ENCODE measurements around the gene DBP. TPM values are rescaled to one million over a fixed set of nuclear protein-coding genes. Genes with fewer than 3 reads are reported as not detected.
A peak's percentile ranks its signal among the peaks of the same experiment; 100 is the strongest.

The DBP gene
- total RNA-seq, 1 experiment from 2014 or later = 12.0 TPM

GRCh38 chr19:48618916-48619691 lies 18.1 kb downstream of the DBP start, which contains the start of the genes RPL18 and SPHK2 (continued):
- no peak for TF ChIP-seq SOX15 (CRISPR knock-in tag; IDR thresholded peaks at IDR 0.05)
- TF ChIP-seq FOXK1 (CRISPR knock-in tag; IDR thresholded peaks at IDR 0.05) = peak; percentile 97
- no peak for TF ChIP-seq NR2C2 (CRISPR knock-in tag; IDR thresholded peaks at IDR 0.05)
- no peak for TF ChIP-seq ZNF317 (CRISPR knock-in tag; IDR thresholded peaks at IDR 0.05; ENCODE audit: borderline replicate concordance, low read depth)
- peak; percentile 69; the same call in 1 of the 2 replicates for TF ChIP-seq HMGXB4 (CRISPR knock-in tag; IDR thresholded peaks at IDR 0.05)
- no peak for TF ChIP-seq AFF4 (CRISPR knock-in tag; IDR thresholded peaks at IDR 0.05; ENCODE audit: borderline replicate concordance)
- no peak for TF ChIP-seq EMX1 (CRISPR knock-in tag; IDR thresholded peaks at IDR 0.05)
- TF ChIP-seq TCF7 (CRISPR knock-in tag; IDR thresholded peaks at IDR 0.05; ENCODE audit: low read depth) = no peak
- no peak for TF ChIP-seq RELA (CRISPR knock-in tag; IDR thresholded peaks at IDR 0.05; ENCODE audit: borderline replicate concordance)
- no peak for TF ChIP-seq E2F4 (CRISPR knock-in tag; IDR thresholded peaks at IDR 0.05; ENCODE audit: borderline replicate concordance, low read depth)
- no peak for TF ChIP-seq ZNF512 (CRISPR knock-in tag; IDR thresholded peaks at IDR 0.05; ENCODE audit: borderline replicate concordance)
- no peak for TF ChIP-seq NR1H2 (CRISPR knock-in tag; IDR thresholded peaks at IDR 0.05)
- TF ChIP-seq ZMAT4 (CRISPR knock-in tag; IDR thresholded peaks at IDR 0.05) = no peak
- TF ChIP-seq ETV6 (CRISPR knock-in tag; IDR thresholded peaks at IDR 0.05) = peak; percentile 41; the same call in 1 of the 2 replicates
- no peak for TF ChIP-seq PREB (CRISPR knock-in tag; IDR thresholded peaks at IDR 0.05; ENCODE audit: borderline replicate concordance)
- no peak for TF ChIP-seq FOXJ3 (CRISPR knock-in tag; IDR thresholded peaks at IDR 0.05; ENCODE audit: borderline replicate concordance)
- no peak for TF ChIP-seq AR (CRISPR knock-in tag; IDR thresholded peaks at IDR 0.05)
- TF ChIP-seq ATF3 (CRISPR knock-in tag; conservative IDR thresholded peaks at IDR 0.05) = no peak
- TF ChIP-seq ERG (CRISPR knock-in tag; IDR thresholded peaks at IDR 0.05) = no peak
- TF ChIP-seq JAZF1 (CRISPR knock-in tag; IDR thresholded peaks at IDR 0.05) = no peak
- TF ChIP-seq MLX (CRISPR knock-in tag; IDR thresholded peaks at IDR 0.05) = no peak

All from WTC11 (cell line).